CD4-positive, CD25-positive, alpha-beta regulatory T cell (primary cell): Measurements from ENCODE around the gene UBE2H. TPM values are rescaled to one million over a fixed set of nuclear protein-coding genes. Genes with fewer than 3 reads are reported as not detected.
"Not testable (repeated sequence)": the region's sequence is repeated elsewhere in the genome, so short reads cannot be mapped to it uniquely, and the experiment has no call there.

Experiments
- ATAC-seq, 2 donors: fragments of 150-1000 bp; cut with Tn5 transposase; one replicate each; pipeline ENCODE4 v1.10.0; 2021; ENCODE audit warnings: low read depth in 2 of 2, moderate number of reproducible peaks in 2 of 2, moderate library complexity in 1 of 2
- DNase-seq, 3 donors: peaks; one replicate each; pipeline versions ENCODE4 v3.0.0 to v3.0.0-alpha.2; 2012 to 2022; ENCODE audit warnings: mixed read lengths in 1 of 3
- H3K27ac ChIP-seq: one replicate; pipeline ENCODE4 v1.7.0; 2013; ENCODE audit warnings: mild to moderate bottlenecking, low read length; ENCODE audit not compliant: insufficient read depth, poor library complexity, severe bottlenecking
- H3K27me3 ChIP-seq: one replicate; pipeline ENCODE4 v1.7.0; 2013; ENCODE audit warnings: low read length; ENCODE audit not compliant: control insufficient read depth, insufficient read depth
- H3K36me3 ChIP-seq: one replicate; pipeline ENCODE4 v1.7.0; 2013; ENCODE audit warnings: mild to moderate bottlenecking, low read length, moderate library complexity; ENCODE audit not compliant: control insufficient read depth, insufficient read depth
- H3K4me1 ChIP-seq: 2 replicates; pipeline ENCODE4 v1.7.0; 2013; ENCODE audit warnings: mild to moderate bottlenecking, low read length; ENCODE audit not compliant: insufficient read depth, control insufficient read depth, poor library complexity, severe bottlenecking
- H3K4me3 ChIP-seq: one replicate; pipeline ENCODE4 v1.7.0; 2013; ENCODE audit warnings: low read depth, mild to moderate bottlenecking, low read length, moderate library complexity
- H3K9me3 ChIP-seq, 2 experiments: 1 replicate in 1 of 2; 2 replicates in 1 of 2; pipeline ENCODE4 v1.7.0; 2013; ENCODE audit warnings: low read length in 2 of 2, mild to moderate bottlenecking in 1 of 2, moderate library complexity in 1 of 2; ENCODE audit not compliant: control insufficient read depth in 2 of 2
- H3K27ac Mint-ChIP-seq, 3 donors: one replicate each; pipeline ENCODE4 v1.8.0; 2020 to 2022; ENCODE audit warnings: mild to moderate bottlenecking in 3 of 3, mixed read lengths in 3 of 3, moderate library complexity in 2 of 3
- H3K27me3 Mint-ChIP-seq: one replicate; pipeline ENCODE4 v1.8.0; 2022; ENCODE audit warnings: mild to moderate bottlenecking, mixed read lengths
- H3K36me3 Mint-ChIP-seq: one replicate; pipeline ENCODE4 v1.8.0; 2020; ENCODE audit warnings: mixed read lengths
- H3K4me1 Mint-ChIP-seq, 4 donors: one replicate each; pipeline ENCODE4 v1.8.0; 2020 to 2022; ENCODE audit warnings: mixed read lengths in 4 of 4, mild to moderate bottlenecking in 1 of 4
- H3K4me3 Mint-ChIP-seq, 4 donors: one replicate each; pipeline ENCODE4 v1.8.0; 2020 to 2022; ENCODE audit warnings: mild to moderate bottlenecking in 4 of 4, mixed read lengths in 4 of 4, moderate library complexity in 3 of 4
- H3K9me3 Mint-ChIP-seq, 7 donors: one replicate each; pipeline ENCODE4 v1.8.0; 2020 to 2022; ENCODE audit warnings: mixed read lengths in 7 of 7, mild to moderate bottlenecking in 3 of 7, moderate library complexity in 2 of 7
- polyA plus RNA-seq, 4 donors: library from polyadenylated mRNA; unstranded; fragments of 300-500 nt; fragmentation: Illumina TruSeq; gene quantifications; one replicate each; pipeline ENCODE4 v1.2.3, GENCODE V29; 2021
- total RNA-seq: library from RNA; stranded (reverse); gene quantifications from one replicate; pipeline ENCODE4 v1.2.3, GENCODE V29; 2022

UBE2H gene
- total and polyA plus RNA-seq, 5 donors from 2014 or later: 50.7 to 109 (median 63.5) TPM

DNA sequence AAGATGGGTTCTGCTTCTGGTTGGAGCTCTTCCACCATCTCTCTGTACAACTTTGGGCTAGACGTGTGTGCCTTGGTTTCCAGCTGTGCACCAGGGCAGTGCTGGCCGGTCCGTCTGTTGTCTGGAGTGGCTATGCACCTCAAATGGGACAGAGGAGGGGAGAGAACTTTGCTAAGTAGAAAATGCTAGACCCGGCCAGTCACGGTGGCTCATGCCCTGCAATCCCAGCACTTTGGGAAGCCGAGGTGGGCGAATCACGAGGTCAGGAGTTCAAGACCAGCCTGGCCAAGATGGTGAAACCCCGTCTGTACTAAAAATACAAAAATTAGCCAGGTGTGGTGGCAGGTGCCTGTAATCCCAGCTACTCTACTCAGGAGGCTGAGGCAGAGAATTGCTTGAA is 158.3 kb downstream of the UBE2H start:
- not testable (repeated sequence) for H3K27ac ChIP-seq, H3K4me3 Mint-ChIP-seq, H3K9me3 Mint-ChIP-seq, DNase-seq, H3K4me1 ChIP-seq, H3K27me3 ChIP-seq, H3K4me1 Mint-ChIP-seq, H3K36me3 Mint-ChIP-seq, H3K9me3 ChIP-seq, H3K27ac Mint-ChIP-seq, H3K4me3 ChIP-seq, H3K36me3 ChIP-seq, ATAC-seq
- peaks cover 15% of the 10 kb centered on the region for H3K27me3 Mint-ChIP-seq

DNA sequence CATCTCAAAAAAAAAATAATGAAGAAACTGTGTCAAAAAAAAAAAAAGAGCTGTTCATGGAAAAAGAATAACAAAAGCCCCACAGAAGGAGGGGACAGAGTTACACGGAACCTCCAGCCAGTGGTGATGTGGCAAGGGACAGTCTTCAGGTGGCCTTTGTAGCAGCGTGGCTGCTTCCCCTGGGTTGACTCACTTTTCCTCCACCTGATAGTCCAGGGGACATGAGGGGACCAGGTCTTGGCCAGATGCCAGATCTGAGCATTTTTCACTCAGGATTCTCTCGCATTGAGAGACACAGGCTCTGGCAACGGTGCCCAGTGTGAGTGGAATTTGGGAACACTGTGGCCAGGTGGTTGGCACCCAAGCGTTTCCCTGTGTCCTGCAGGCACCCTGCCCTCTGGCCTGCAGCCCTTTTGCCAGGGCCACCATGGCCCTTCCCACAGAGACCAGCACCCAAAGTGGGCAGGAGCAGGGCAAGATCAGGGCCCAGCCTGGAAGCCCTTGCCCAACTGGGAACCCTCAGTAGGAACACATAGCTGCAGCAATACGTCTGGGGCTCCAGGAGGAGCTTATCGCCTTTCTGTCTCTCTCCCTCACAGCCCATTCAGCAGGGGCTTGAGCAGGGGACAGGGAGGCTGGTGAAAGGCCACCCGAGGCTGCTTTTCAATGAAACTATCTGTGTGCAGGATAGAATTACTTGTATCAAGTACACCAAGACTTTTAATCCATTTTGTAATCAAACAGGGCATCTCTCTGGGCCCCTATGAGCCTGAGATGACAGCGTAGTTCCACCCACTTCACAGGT is 159.1 kb downstream of the UBE2H start:
- no peaks in the 10 kb centered on the region for H3K9me3 ChIP-seq

DNA sequence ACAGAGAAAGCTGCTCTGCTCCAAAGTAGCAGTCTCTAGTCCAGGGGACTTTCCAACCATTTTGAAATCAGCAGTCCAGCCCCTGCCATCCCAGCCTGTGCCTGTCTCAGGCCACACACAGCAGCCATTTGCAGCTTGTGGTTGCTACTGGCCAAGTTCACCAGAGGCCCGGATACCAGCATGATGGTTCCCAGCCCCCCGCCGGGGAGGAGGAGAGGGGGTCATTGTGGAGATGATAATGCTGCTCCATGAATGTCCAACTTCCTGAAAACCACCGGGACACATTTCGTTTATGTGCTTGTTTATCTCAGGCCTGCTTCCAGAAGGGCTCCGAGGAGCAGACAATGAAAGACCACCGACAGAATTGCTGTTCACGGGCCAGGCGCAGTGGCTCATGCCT is 160.0 kb downstream of the UBE2H start:
- H3K36me3 ChIP-seq: no peaks in the 10 kb centered on the region
- Mint-ChIP-seq H3K9me3 (peaks cover 0 to 2% (median 0%) of the 10 kb centered on the region in 7 donors), H3K4me3 (no peak overlapping the region), H3K27ac (no peak overlapping the region), H3K27me3 (peaks cover 28% of the 10 kb centered on the region), H3K36me3 (no peaks in the 10 kb centered on the region), H3K4me1 (no peaks in the 10 kb centered on the region)
- DNase-seq (no peak), ATAC-seq (no peak)
- H3K9me3 ChIP-seq: no peaks in the 10 kb centered on the region
- no peak overlapping the region for H3K4me3 ChIP-seq
- no peaks in the 10 kb centered on the region for H3K4me1 ChIP-seq
- no peak overlapping the region for H3K27ac ChIP-seq
- H3K27me3 ChIP-seq: peaks cover 3% of the 10 kb centered on the region

More for the DNA sequence above, 159.1 kb downstream of the UBE2H start:
- Mint-ChIP-seq H3K36me3 (no peaks in the 10 kb centered on the region), H3K4me1 (no peaks in the 10 kb centered on the region), H3K9me3 (peaks cover 0 to 2% (median 0%) of the 10 kb centered on the region in 7 donors), H3K4me3 (no peak overlapping the region), H3K27me3 (peaks cover 22% of the 10 kb centered on the region), H3K27ac (no peak overlapping the region)
- no peaks in the 10 kb centered on the region for H3K4me1 ChIP-seq
- no peaks in the 10 kb centered on the region for H3K36me3 ChIP-seq
- H3K27me3 ChIP-seq: peaks cover 3% of the 10 kb centered on the region
- no peak for DNase-seq
- H3K4me3 ChIP-seq: no peak overlapping the region
- no peak for ATAC-seq
- no peak overlapping the region for H3K27ac ChIP-seq

DNA sequence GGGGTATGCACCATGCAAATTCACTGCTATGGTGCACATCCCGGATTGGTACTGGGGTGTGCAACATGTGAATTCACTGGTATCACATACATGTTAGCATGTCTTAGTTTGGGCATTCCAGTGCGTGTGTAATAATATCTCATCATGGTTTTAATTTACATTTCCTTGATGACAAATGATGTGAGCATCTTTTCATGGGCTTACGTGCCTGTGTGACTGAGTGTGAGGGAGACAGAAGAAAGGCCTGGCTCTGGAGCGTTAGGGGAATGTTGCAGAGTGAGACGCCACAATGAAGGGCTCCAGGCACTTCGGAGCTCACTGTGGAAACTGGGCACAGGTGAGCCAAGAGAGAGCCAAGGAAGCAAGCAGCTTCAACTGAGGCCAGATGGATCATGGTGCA is 162.6 kb downstream of the UBE2H start:
- peaks cover 0 to 15% (median 6%) of the 10 kb centered on the region in 4 donors for H3K4me1 Mint-ChIP-seq
- H3K36me3 Mint-ChIP-seq: no peaks in the 10 kb centered on the region
- H3K36me3 ChIP-seq: no peaks in the 10 kb centered on the region
- DNase-seq: no peak
- no peak for ATAC-seq
- H3K4me3 Mint-ChIP-seq: no peak overlapping the region
- peaks cover 54% of the 10 kb centered on the region for H3K27me3 Mint-ChIP-seq
- H3K27me3 ChIP-seq: peaks cover 15% of the 10 kb centered on the region
- H3K9me3 ChIP-seq: no peaks in the 10 kb centered on the region
- H3K9me3 Mint-ChIP-seq: peaks cover 0 to 3% (median 0%) of the 10 kb centered on the region in 7 donors
- no peak overlapping the region for H3K27ac Mint-ChIP-seq
- H3K4me3 ChIP-seq: no peak overlapping the region
- H3K4me1 ChIP-seq: peaks cover 11% of the 10 kb centered on the region
- no peak overlapping the region for H3K27ac ChIP-seq

DNA sequence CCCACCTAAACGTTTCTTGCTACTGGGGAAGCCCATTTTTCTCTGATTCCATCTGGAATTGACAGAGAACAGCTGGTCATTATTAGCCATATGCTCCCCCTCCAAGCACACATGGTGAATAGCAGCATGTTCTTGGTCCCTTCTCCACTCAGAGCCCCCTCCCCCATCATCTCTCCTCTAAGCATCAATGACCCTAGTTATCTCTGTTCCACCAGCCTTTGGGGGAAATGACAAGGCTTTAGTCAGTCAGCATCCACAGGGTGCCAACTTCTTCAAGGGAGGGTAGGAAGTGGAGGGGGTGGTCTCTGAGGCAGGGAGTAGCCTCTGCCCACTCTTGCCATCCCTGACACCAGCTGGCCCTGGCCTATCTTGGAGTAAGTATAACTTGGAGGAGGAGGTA is 163.1 kb downstream of the UBE2H start:
- Histone ChIP-seq H3K4me1 (peaks cover 16% of the 10 kb centered on the region), H3K27me3 (peaks cover 16% of the 10 kb centered on the region), H3K36me3 (no peaks in the 10 kb centered on the region), H3K4me3 (no peak overlapping the region), H3K27ac (no peak overlapping the region), H3K9me3 (no peaks in the 10 kb centered on the region)
- Mint-ChIP-seq H3K27ac (no peak overlapping the region), H3K4me1 (peaks cover 0 to 20% (median 6%) of the 10 kb centered on the region in 4 donors), H3K9me3 (peaks cover 0 to 3% (median 0%) of the 10 kb centered on the region in 7 donors), H3K4me3 (no peak overlapping the region), H3K36me3 (no peaks in the 10 kb centered on the region), H3K27me3 (peaks cover 59% of the 10 kb centered on the region)
- DNase-seq: no peak
- no peak for ATAC-seq

DNA sequence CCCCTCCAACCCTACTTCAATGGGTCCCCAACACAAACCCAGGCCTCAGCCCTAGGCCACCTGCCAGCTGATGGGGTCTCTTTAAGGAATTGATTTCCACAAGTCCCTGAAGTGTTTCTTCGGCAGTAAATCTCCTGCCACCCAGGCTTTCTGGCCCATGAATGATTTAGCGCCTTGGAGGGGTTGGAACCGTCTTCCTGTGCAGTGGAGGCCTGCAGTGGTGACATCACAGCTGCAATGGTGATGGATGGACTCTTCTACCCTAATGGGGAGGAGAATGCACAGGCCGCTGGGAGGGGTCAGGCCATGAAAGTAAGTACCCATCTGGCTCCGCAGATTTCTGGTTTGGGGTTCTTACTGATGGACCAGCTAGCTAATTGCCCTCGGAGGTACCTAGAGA is 163.8 kb downstream of the UBE2H start:
- Mint-ChIP-seq H3K36me3 (no peaks in the 10 kb centered on the region), H3K27ac (no peak overlapping the region), H3K4me1 (peaks cover 0 to 20% (median 6%) of the 10 kb centered on the region in 4 donors), H3K9me3 (peaks cover 0 to 3% (median 0%) of the 10 kb centered on the region in 7 donors), H3K27me3 (peaks cover 63% of the 10 kb centered on the region), H3K4me3 (no peak overlapping the region)
- ATAC-seq: no peak
- no peaks in the 10 kb centered on the region for H3K36me3 ChIP-seq
- no peak overlapping the region for H3K4me3 ChIP-seq
- no peaks in the 10 kb centered on the region for H3K9me3 ChIP-seq
- H3K4me1 ChIP-seq: peaks cover 20% of the 10 kb centered on the region
- no peak for DNase-seq
- H3K27me3 ChIP-seq: peaks cover 16% of the 10 kb centered on the region
- H3K27ac ChIP-seq: no peak overlapping the region

DNA sequence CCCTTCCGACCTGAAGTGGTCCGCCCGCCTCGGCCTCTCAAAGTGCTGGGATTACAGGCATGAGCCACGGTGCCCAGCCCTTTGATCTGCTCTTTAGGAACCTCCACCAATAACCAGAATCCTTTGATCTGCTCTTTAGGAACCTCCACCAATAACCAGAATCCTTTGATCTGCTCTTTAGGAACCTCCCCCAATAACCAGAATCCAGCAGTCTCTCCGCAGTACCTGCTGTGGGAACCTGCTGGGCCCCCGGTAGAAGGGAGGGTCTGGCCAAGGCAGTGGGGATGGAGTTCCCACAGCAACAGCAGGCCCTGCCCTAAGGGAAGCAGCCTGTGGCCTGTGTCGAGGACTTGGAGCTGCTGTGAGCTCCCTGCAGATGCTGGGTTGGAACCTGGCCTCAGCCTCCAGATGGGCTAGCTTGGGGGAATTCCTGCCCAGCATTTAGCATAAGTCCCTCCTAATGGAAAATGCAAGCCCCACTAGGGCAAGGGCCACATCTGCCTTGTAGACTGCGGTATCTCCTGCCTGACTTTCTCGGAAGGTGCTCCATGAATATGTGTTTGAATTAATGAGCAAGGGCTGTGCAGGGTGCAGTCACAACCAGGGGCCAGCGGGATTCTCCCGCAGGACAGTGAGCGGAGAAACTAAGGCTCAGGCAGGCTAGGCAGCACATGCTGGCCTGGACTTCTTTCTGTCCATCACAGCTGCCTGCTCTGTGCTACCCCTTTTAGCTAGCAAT is 165.8 kb downstream of the UBE2H start:
- peaks cover 0 to 3% (median 0%) of the 10 kb centered on the region in 7 donors for H3K9me3 Mint-ChIP-seq
- ATAC-seq (no peak), DNase-seq (no peak)
- peaks cover 10 to 37% (median 21%) of the 10 kb centered on the region in 4 donors for H3K4me1 Mint-ChIP-seq
- Histone ChIP-seq H3K9me3 (no peaks in the 10 kb centered on the region), H3K4me3 (no peak overlapping the region), H3K27ac (no peak overlapping the region), H3K27me3 (peaks cover 22% of the 10 kb centered on the region), H3K4me1 (peaks cover 36% of the 10 kb centered on the region), H3K36me3 (no peaks in the 10 kb centered on the region)
- no peaks in the 10 kb centered on the region for H3K36me3 Mint-ChIP-seq
- H3K27me3 Mint-ChIP-seq: peaks cover 75% of the 10 kb centered on the region
- H3K4me3 Mint-ChIP-seq: peak overlapping the region in 1 of 4 donors; percentile 21
- no peak overlapping the region for H3K27ac Mint-ChIP-seq
